K562 (cell line): ENCODE measurements around the gene RBAK. TPM values are rescaled to one million over a fixed set of nuclear protein-coding genes. Genes with fewer than 3 reads are reported as not detected.

Experiments
- ATAC-seq: fragments of 200-7000 bp; cut with Tn5 transposase; 3 replicates; pipeline ENCODE4 v1.9.1; 2020; ENCODE audit warnings: moderate library complexity
- BruUV-seq: library from RNA; stranded (reverse); fragments of 400-500 nt; replicated peaks from 2 replicates; lab custom pipeline; 2021; lab: Mats Ljungman, UMichigan
- CTCF ChIA-PET: fragments of 300-600 bp; formaldehyde crosslinking; extraction: SDS; loops from one replicate; lab custom pipeline; 2021; ENCODE audit warnings: low intra/inter-chr PET ratio; lab: Yijun Ruan, JAX
- POLR2A ChIA-PET: fragments of 300-600, 350-650 bp; sonication (Branson Sonifier 250); formaldehyde crosslinking; extraction: SDS; loops from one replicate; lab custom pipeline; 2021; ENCODE audit warnings: antibody characterized with exemption, inconsistent platforms; lab: Yijun Ruan, JAX
- DNase-seq, 4 experiments: peaks; one replicate each; pipeline versions ENCODE4 v3.0.0 to v3.0.0-alpha.2; 2011 to 2018; ENCODE audit warnings: low spot score in 3 of 4, mixed read lengths in 3 of 4; ENCODE audit errors: extremely low read depth in 1 of 4
- FAIRE-seq: peaks from 2 replicates; lab custom pipeline; 2011; peaks lifted over from hg19 to GRCh38; lab: Jason Lieb, UNC
- H2AFZ ChIP-seq: 2 replicates; pipeline ENCODE4 v1.6.0; 2011; ENCODE audit warnings: low read depth, low read length, control low read depth, inconsistent platforms
- H3K27ac ChIP-seq: fragments of 200-600 bp; 3 replicates; pipeline ENCODE4 v1.8.0; 2011; ENCODE audit warnings: low read depth, mild to moderate bottlenecking, control low read depth, inconsistent platforms, low read length, moderate library complexity, mixed read lengths; ENCODE audit errors: extremely low read depth
- H3K27me3 ChIP-seq, 2 experiments: fragments of 300-600 bp in 1 of 2; 2 replicates in 1 of 2; 3 replicates in 1 of 2; pipeline versions ENCODE4 v1.6.0 to v1.8.0; 2011; ENCODE audit warnings: inconsistent platforms in 2 of 2, low read length in 2 of 2, mild to moderate bottlenecking in 1 of 2, mixed read lengths in 1 of 2, moderate library complexity in 1 of 2; ENCODE audit not compliant: control insufficient read depth in 2 of 2, insufficient read depth in 2 of 2
- H3K36me3 ChIP-seq: fragments of 300-600 bp; 3 replicates; pipeline ENCODE4 v1.8.0; 2011; ENCODE audit warnings: mild to moderate bottlenecking, low read length, inconsistent platforms; ENCODE audit not compliant: control insufficient read depth, insufficient read depth
- H3K4me1 ChIP-seq, 2 experiments: fragments of 200-600 bp in 1 of 2; replicated peaks in 1 of 2; 2 replicates in 1 of 2; 3 replicates in 1 of 2; pipeline versions ENCODE4 v1.5.1 to v1.8.0; 2011; ENCODE audit warnings: inconsistent platforms in 2 of 2, low read length in 2 of 2, mild to moderate bottlenecking in 1 of 2, mixed read lengths in 1 of 2, moderate library complexity in 1 of 2; ENCODE audit not compliant: control insufficient read depth in 2 of 2, insufficient read depth in 2 of 2
- H3K4me2 ChIP-seq: 2 replicates; pipeline ENCODE4 v1.6.1; 2011; ENCODE audit warnings: low read length, control low read depth, inconsistent platforms, mixed read lengths; ENCODE audit not compliant: insufficient read depth
- H3K4me3 ChIP-seq: fragments of 200-600 bp; sonication (generic), shearing (Covaris generic); 2 replicates; pipeline ENCODE4 v1.5.1; 2016; ENCODE audit warnings: control low read depth, inconsistent platforms
- H3K79me2 ChIP-seq: fragments of 200-600 bp; 3 replicates; pipeline ENCODE4 v1.8.0; 2011; ENCODE audit warnings: low read length, inconsistent platforms; ENCODE audit not compliant: control insufficient read depth, insufficient read depth
- H3K9ac ChIP-seq, 2 experiments: 2 replicates each; pipeline versions ENCODE4 v1.6.0 to v1.6.1; 2011; ENCODE audit warnings: low read depth in 2 of 2, low read length in 2 of 2, control low read depth in 1 of 2, inconsistent platforms in 1 of 2, mild to moderate bottlenecking in 1 of 2, mixed read lengths in 1 of 2; ENCODE audit not compliant: insufficient read depth in 1 of 2
- H3K9me1 ChIP-seq: one replicate; pipeline ENCODE4 v1.6.0; 2011; ENCODE audit warnings: inconsistent platforms, mild to moderate bottlenecking, low read length, moderate library complexity; ENCODE audit not compliant: control insufficient read depth, insufficient read depth
- H3K9me3 ChIP-seq: replicated peaks from 2 replicates; pipeline ENCODE4 v1.5.1; 2011; ENCODE audit warnings: low read depth, low read length, inconsistent platforms; ENCODE audit not compliant: control insufficient read depth, insufficient read depth
- H4K20me1 ChIP-seq: replicated peaks from 2 replicates; pipeline ENCODE4 v1.6.1; 2011; ENCODE audit warnings: low read length, inconsistent platforms, mixed read lengths; ENCODE audit not compliant: control insufficient read depth, insufficient read depth
- CBX3 ChIP-seq, 2 experiments: IDR thresholded peaks; 1 replicate in 1 of 2; 2 replicates in 1 of 2; pipeline ENCODE4 v1.6.1; 2012; ENCODE audit warnings: inconsistent platforms in 2 of 2, low read length in 2 of 2, borderline replicate concordance in 1 of 2, control low read depth in 1 of 2
- CBX5 ChIP-seq: IDR thresholded peaks from 2 replicates; pipeline ENCODE4 v1.6.1; 2014; ENCODE audit warnings: low read depth, borderline replicate concordance
- CUX1 ChIP-seq: fragments of 200-800 bp; sonication (Bioruptor generic); IDR thresholded peaks from 2 replicates; pipeline ENCODE4 v1.6.1; 2016; ENCODE audit warnings: missing genetic modification characterization, missing compliant biosample characterization
- MYC ChIP-seq, 2 experiments: fragments of 250-450 bp in 1 of 2; sonication (Bioruptor Pico) in 1 of 2; IDR thresholded peaks; 2 replicates each; pipeline versions ENCODE4 v1.5.1 to v1.6.1; 2012 to 2021; ENCODE audit warnings: low read depth in 2 of 2, borderline replicate concordance in 1 of 2, improper control_type of control experiment in 1 of 2, low read length in 1 of 2, mild to moderate bottlenecking in 1 of 2, moderate library complexity in 1 of 2
- TRIM24 ChIP-seq, 2 experiments: fragments of 450-650 bp; IDR thresholded peaks; 2 replicates each; pipeline ENCODE4 v1.6.1; 2016
- TRIM28 ChIP-seq: fragments of 450-650 bp; IDR thresholded peaks from 2 replicates; pipeline ENCODE4 v1.6.1; 2017
- XRCC3 ChIP-seq: fragments of 450-650 bp; IDR thresholded peaks from 2 replicates; pipeline ENCODE4 v1.6.1; 2017; ENCODE audit warnings: mild to moderate bottlenecking, moderate library complexity
- ZNF280A ChIP-seq: fragments of 450-650 bp; IDR thresholded peaks from 2 replicates; pipeline ENCODE4 v1.6.1; 2018; ENCODE audit warnings: mild to moderate bottlenecking, low read depth; ENCODE audit not compliant: partially characterized antibody
- WGBS: fragments of 100-300 bp; shearing (Covaris generic); methylation state at CpG from one replicate; pipeline ENCODE4 v1.1.6; 2016; ENCODE audit warnings: low coverage, mixed read lengths; ENCODE audit not compliant: insufficient coverage; ENCODE audit errors: missing lambda C conversion rate; 5-methylcytosine and 5-hydroxymethylcytosine counted together
- in situ Hi-C: fragments of 300-500 bp; cut with MboI; formaldehyde crosslinking; loops from 4 replicates; pipeline ENCODE4 v1.15.0; 2018; ENCODE audit warnings: inconsistent platforms, mixed read lengths
- intact Hi-C: fragments of 100-400 bp; cut with micrococcal nuclease; formaldehyde crosslinking; loops from 2 replicates; pipeline ENCODE4 v1.14.2; 2022
- polyA plus RNA-seq, 8 experiments: library from polyadenylated mRNA; depleted of rRNA in 4 of 8; stranded (reverse) in 5 of 8; unstranded in 3 of 8; fragments of >200 nt; fragmentation: Nextera tagmentation in 2 of 8; fragmentation: Illumina TruSeq in 1 of 8; extraction: Ambion mirVana in 2 of 8; extraction: Trizol in 1 of 8; gene quantifications; 2 replicates each; pipeline versions ENCODE4 v1.2.1 to v1.2.3, GENCODE V29; 2011 to 2014; ENCODE audit warnings: inconsistent platforms in 1 of 8, missing spikeins in 1 of 8
- total RNA-seq, 7 experiments: library from RNA; depleted of rRNA in 6 of 7; stranded (reverse); fragments of >200 nt in 6 of 7; fragmentation: Illumina TruSeq in 2 of 7; extraction: Trizol in 2 of 7; gene quantifications; 2 replicates each; pipeline versions ENCODE4 v1.2.1 to v1.2.3, GENCODE V29; 2011 to 2021; ENCODE audit warnings: low replicate concordance in 1 of 7

RBAK gene
- total and polyA plus RNA-seq, 9 of the 15 experiments (the other 6 are each of a cell fraction or from before 2014, with no cell fraction given) = 2.7 to 13.2 (median 10.1) TPM

- H3K36me3 ChIP-seq = no peaks in the 10 kb centered on the region
- H2AFZ ChIP-seq = no peak overlapping the region
- ChIA-PET CTCF (no interaction called here), POLR2A (interaction anchor here (1.2 kb wide), 2 partner anchors 10 to 12 kb away, joined by 3 read pairs; no protein-coding TSS in a partner anchor)
- no peak overlapping the region for H3K9ac ChIP-seq
- TF ChIP-seq CBX5 (peak; percentile 91; the same call in 1 of the 2 replicates), MYC (IDR thresholded peaks at IDR 0.05; ENCODE audit: low read depth, low read length) (no peak), MYC (CRISPR knock-in tag; IDR thresholded peaks at IDR 0.05; ENCODE audit: borderline replicate concordance, low read depth) (no peak), CUX1 (CRISPR knock-in tag) (no peak), ZNF280A (peak; percentile 89), TRIM28 (peak; percentile 98), CBX3 (IDR thresholded peaks at IDR 0.05; ENCODE audit: borderline replicate concordance in 1 of 2, low read length in 2 of 2) (peak in 1 of 2 experiments; percentile 98; a peak in 2 of 3 replicates), XRCC3 (peak; percentile 82; the same call in 1 of the 2 replicates), TRIM24 (IDR thresholded peaks at IDR 0.05) (peak in 1 of 2 experiments; percentile 77; a peak in 2 of 4 replicates)
- intact Hi-C loops (no loop called here), in situ Hi-C loops (no loop called here)
- no TSS peak for BruUV-seq
- no peak overlapping the region for H3K27ac ChIP-seq
- H3K4me1 ChIP-seq = no peaks in the 10 kb centered on the region
- H4K20me1 ChIP-seq = no peaks in the 10 kb centered on the region
- no peak for DNase-seq
- peaks cover 5% of the 10 kb centered on the region for H3K9me3 ChIP-seq
- H3K4me3 ChIP-seq = no peak overlapping the region
- no peaks in the 10 kb centered on the region for H3K27me3 ChIP-seq
- no peak overlapping the region for H3K4me2 ChIP-seq
- 0% methylated on average over 2 of the region's 2 CpGs for WGBS
- no peaks in the 10 kb centered on the region for H3K79me2 ChIP-seq
- no peaks in the 10 kb centered on the region for H3K9me1 ChIP-seq
- no peak for ATAC-seq
- FAIRE-seq = no peak
Observed at GRCh38 chr7:5094641-5095040, 49.0 kb downstream of the RBAK start.
